ENCODE data around the gene PTMA.

The PTMA gene

GRCh38 chr2:231692847-231693246 is 15.5 kb upstream of the PTMA start:
- H3K9me3 ChIP-seq, result no peaks in the 10 kb centered on the region
- no peak for TF ChIP-seq CTCF (IDR thresholded peaks at IDR 0.05)

GRCh38 chr2:231693956-231694355 is 14.4 kb upstream of the PTMA start:
- H3K4me1 ChIP-seq (ENCODE audit: control insufficient read depth in 1 of 2, insufficient read depth in 1 of 2, low read depth in 1 of 2, low read length in 1 of 2), result peaks cover 14 to 22% of the 10 kb centered on the region in 2 experiments
- TF ChIP-seq CTCF (IDR thresholded peaks at IDR 0.05), result no peak
- H3K36me3 ChIP-seq, result no peaks in the 10 kb centered on the region
- no peak overlapping the region for H3K4me3 ChIP-seq (ENCODE audit: low read depth in 1 of 2, low read length in 1 of 2)
- H3K27me3 ChIP-seq, result no peaks in the 10 kb centered on the region
- H3K9me3 ChIP-seq, result no peaks in the 10 kb centered on the region
- H3K27ac ChIP-seq, result no peak overlapping the region

More at GRCh38 chr2:231692847-231693246, 15.5 kb upstream of the PTMA start:
- H3K27ac ChIP-seq, result peak overlapping the region; percentile 62
- H3K4me3 ChIP-seq (ENCODE audit: low read depth in 1 of 2, low read length in 1 of 2), result no peak overlapping the region
- H3K4me1 ChIP-seq (ENCODE audit: control insufficient read depth in 1 of 2, insufficient read depth in 1 of 2, low read depth in 1 of 2, low read length in 1 of 2), result peaks cover 14 to 22% of the 10 kb centered on the region in 2 experiments
- no peaks in the 10 kb centered on the region for H3K36me3 ChIP-seq
- no peaks in the 10 kb centered on the region for H3K27me3 ChIP-seq

GRCh38 chr2:231696004-231696367 is 12.3 kb upstream of the PTMA start:
- Histone ChIP-seq H3K9me3 (no peaks in the 10 kb centered on the region), H3K4me1 (ENCODE audit: control insufficient read depth in 1 of 2, insufficient read depth in 1 of 2, low read depth in 1 of 2, low read length in 1 of 2) (peaks cover 14 to 22% of the 10 kb centered on the region in 2 experiments), H3K27ac (no peak overlapping the region), H3K4me3 (ENCODE audit: low read depth in 1 of 2, low read length in 1 of 2) (no peak overlapping the region), H3K36me3 (no peaks in the 10 kb centered on the region), H3K27me3 (no peaks in the 10 kb centered on the region)
- TF ChIP-seq CTCF (IDR thresholded peaks at IDR 0.05), result no peak

GRCh38 chr2:231699006-231699405 is 9.3 kb upstream of the PTMA start:
- no peaks in the 10 kb centered on the region for H3K9me3 ChIP-seq
- H3K36me3 ChIP-seq, result no peaks in the 10 kb centered on the region
- no peak for TF ChIP-seq CTCF (IDR thresholded peaks at IDR 0.05)
- H3K27me3 ChIP-seq, result no peaks in the 10 kb centered on the region
- peaks cover 0 to 7% of the 10 kb centered on the region in 2 experiments for H3K4me1 ChIP-seq (ENCODE audit: control insufficient read depth in 1 of 2, insufficient read depth in 1 of 2, low read depth in 1 of 2, low read length in 1 of 2)
- no peak overlapping the region for H3K27ac ChIP-seq
- no peak overlapping the region for H3K4me3 ChIP-seq (ENCODE audit: low read depth in 1 of 2, low read length in 1 of 2)

- Histone ChIP-seq H3K4me3 (ENCODE audit: low read depth in 1 of 2, low read length in 1 of 2) (no peak overlapping the region), H3K27me3 (no peaks in the 10 kb centered on the region), H3K36me3 (no peaks in the 10 kb centered on the region), H3K9me3 (no peaks in the 10 kb centered on the region), H3K27ac (no peak overlapping the region), H3K4me1 (ENCODE audit: control insufficient read depth in 1 of 2, insufficient read depth in 1 of 2, low read depth in 1 of 2, low read length in 1 of 2) (peaks cover 11 to 12% of the 10 kb centered on the region in 2 experiments)
- no peak for TF ChIP-seq CTCF (IDR thresholded peaks at IDR 0.05)
These were observed 6.6 kb upstream of the PTMA start for GRCh38 chr2:231701456-231702373.
